ENCODE measurements around the gene ERICH6B. TPM values are rescaled to one million over a fixed set of nuclear protein-coding genes. Genes with fewer than 3 reads are reported as not detected.

ERICH6B gene
- total and polyA plus RNA-seq, 3 donors from 2014 or later = 2.4 to 6.9 (median 2.4) TPM

DNA sequence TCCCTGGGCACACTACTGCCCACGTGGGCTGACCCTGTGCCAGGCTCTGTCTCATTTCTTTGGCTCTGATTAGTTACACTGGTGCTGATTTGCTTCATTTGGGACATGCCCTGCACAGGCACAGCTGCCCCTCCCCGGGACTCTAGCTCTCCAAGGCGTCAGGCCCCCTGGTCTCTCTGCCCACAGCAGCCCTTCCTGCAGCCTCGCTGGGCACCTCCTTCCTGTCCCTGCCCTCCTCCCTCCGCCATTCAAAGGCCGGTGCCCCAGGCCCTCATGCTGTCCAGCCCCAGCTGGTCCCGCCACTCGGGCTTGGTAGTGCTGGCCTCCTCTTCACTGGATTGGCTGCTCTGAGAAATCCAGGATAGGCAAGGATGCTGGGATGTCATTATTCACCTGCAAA is 73.1 kb downstream of the ERICH6B start:
- intact Hi-C loops (cut with DNase I; ENCODE audit: low total_unique reads) = no loop called here

DNA sequence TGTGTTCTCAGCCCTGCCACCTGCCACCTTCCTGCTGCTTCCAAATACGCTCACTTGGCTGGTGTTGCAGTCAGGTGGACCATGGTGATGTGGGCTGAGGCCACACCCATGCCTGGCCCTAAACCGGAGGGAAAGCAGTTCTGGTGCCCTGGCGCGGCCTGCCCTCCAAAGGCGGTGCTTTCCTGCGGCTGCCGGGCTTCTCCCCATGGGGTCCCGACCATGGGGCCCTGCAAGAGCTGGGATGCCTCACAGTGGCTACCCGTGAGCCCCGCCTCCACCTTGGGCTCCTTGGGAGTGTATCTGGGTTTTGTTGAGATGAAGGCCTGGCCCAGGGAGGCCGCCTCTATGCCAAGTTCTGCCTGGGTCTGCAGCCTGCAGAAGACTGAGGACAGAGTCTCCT is 73.7 kb downstream of the ERICH6B start:
- Histone ChIP-seq H3K36me3 (ENCODE audit: low read depth, missing control alignments) (no peaks in the 10 kb centered on the region), H3K4me1 (no peaks in the 10 kb centered on the region), H3K27me3 (no peaks in the 10 kb centered on the region), H3K9me3 (no peaks in the 10 kb centered on the region), H3K4me3 (no peak overlapping the region), H3K27ac (no peak overlapping the region)
- TF ChIP-seq, protein P1, sequence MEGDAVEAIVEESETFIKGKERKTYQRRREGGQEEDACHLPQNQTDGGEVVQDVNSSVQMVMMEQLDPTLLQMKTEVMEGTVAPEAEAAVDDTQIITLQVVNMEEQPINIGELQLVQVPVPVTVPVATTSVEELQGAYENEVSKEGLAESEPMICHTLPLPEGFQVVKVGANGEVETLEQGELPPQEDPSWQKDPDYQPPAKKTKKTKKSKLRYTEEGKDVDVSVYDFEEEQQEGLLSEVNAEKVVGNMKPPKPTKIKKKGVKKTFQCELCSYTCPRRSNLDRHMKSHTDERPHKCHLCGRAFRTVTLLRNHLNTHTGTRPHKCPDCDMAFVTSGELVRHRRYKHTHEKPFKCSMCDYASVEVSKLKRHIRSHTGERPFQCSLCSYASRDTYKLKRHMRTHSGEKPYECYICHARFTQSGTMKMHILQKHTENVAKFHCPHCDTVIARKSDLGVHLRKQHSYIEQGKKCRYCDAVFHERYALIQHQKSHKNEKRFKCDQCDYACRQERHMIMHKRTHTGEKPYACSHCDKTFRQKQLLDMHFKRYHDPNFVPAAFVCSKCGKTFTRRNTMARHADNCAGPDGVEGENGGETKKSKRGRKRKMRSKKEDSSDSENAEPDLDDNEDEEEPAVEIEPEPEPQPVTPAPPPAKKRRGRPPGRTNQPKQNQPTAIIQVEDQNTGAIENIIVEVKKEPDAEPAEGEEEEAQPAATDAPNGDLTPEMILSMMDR (IDR thresholded peaks at IDR 0.05) = no peak
- no peak for TF ChIP-seq POLR2A (IDR thresholded peaks at IDR 0.05)
- WGBS, 2 donors = 85 to 93% methylated on average over 3 to 5 of the region's 11 CpGs
- DNase-seq = no peak
- intact Hi-C loops (cut with DNase I; ENCODE audit: low total_unique reads) = no loop called here

More for the DNA sequence above, 73.1 kb downstream of the ERICH6B start:
- Histone ChIP-seq H3K4me3 (no peak overlapping the region), H3K4me1 (no peaks in the 10 kb centered on the region), H3K36me3 (ENCODE audit: low read depth, missing control alignments) (no peaks in the 10 kb centered on the region), H3K27ac (no peak overlapping the region), H3K27me3 (no peaks in the 10 kb centered on the region), H3K9me3 (no peaks in the 10 kb centered on the region)
- WGBS, 2 donors = 76 to 91% methylated on average over 4 to 8 of the region's 8 CpGs
- TF ChIP-seq POLR2A (IDR thresholded peaks at IDR 0.05) = no peak
- TF ChIP-seq, protein P1 (IDR thresholded peaks at IDR 0.05) = no peak
- no peak for DNase-seq

DNA sequence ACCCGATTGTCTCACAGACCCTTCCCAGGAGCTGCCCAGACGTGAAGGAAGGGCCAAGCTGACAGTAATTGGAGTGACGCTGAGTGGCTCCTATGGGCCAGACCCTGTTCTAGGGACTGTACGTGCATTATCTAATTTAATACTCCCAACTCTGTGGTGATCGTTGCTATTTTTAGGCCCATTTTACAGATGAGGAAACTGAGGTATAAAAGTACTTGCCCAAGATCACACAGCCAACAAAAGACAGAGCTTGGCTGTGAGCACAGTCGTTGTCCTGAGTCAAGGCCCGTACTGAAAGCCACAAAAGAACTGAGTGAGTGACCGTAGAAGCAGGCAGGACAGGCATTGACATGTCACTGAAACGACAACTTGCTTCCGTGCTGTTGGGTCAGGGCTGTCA is 74.7 kb downstream of the ERICH6B start:
- intact Hi-C loops (cut with DNase I; ENCODE audit: low total_unique reads) = no loop called here
- Histone ChIP-seq H3K4me1 (no peaks in the 10 kb centered on the region), H3K27me3 (no peaks in the 10 kb centered on the region), H3K36me3 (ENCODE audit: low read depth, missing control alignments) (no peaks in the 10 kb centered on the region), H3K9me3 (no peaks in the 10 kb centered on the region), H3K4me3 (no peak overlapping the region), H3K27ac (no peak overlapping the region)
- no peak for TF ChIP-seq POLR2A (IDR thresholded peaks at IDR 0.05)
- TF ChIP-seq, protein P1 (IDR thresholded peaks at IDR 0.05) = no peak
- DNase-seq = no peak
- 96 to 98% methylated on average over 10 of the region's 10 CpGs for WGBS, 2 donors

DNA sequence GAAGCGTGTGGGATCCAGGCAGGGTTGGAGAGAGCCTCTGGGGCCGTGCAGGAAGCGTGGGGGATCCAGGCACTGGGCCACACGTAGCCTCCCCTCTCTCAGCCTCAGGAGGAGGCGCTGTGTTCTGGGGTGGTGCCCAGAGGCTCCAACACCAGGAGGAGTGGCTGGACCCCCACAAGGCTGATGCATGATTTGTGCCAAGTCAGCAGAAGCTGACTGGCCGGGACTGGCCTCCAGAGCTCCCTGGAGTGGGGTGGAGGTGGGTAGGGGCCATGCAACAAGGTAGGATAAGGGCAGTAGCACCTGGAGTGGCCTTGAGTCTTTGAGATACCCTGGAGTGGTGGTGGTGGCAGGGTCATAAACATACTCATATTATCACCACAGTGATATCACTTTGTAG is 75.3 kb downstream of the ERICH6B start:
- intact Hi-C loops (cut with DNase I; ENCODE audit: low total_unique reads) = no loop called here
- no peak for DNase-seq
- TF ChIP-seq, protein P1 (IDR thresholded peaks at IDR 0.05) = no peak
- no peak for TF ChIP-seq POLR2A (IDR thresholded peaks at IDR 0.05)
- H3K4me1 ChIP-seq = peaks cover 3% of the 10 kb centered on the region
- no peaks in the 10 kb centered on the region for H3K9me3 ChIP-seq
- H3K36me3 ChIP-seq (ENCODE audit: low read depth, missing control alignments) = no peaks in the 10 kb centered on the region
- H3K27me3 ChIP-seq = no peaks in the 10 kb centered on the region
- H3K4me3 ChIP-seq = no peak overlapping the region
- H3K27ac ChIP-seq = no peak overlapping the region
- 71 to 85% methylated on average over 4 to 6 of the region's 6 CpGs for WGBS, 2 donors

DNA sequence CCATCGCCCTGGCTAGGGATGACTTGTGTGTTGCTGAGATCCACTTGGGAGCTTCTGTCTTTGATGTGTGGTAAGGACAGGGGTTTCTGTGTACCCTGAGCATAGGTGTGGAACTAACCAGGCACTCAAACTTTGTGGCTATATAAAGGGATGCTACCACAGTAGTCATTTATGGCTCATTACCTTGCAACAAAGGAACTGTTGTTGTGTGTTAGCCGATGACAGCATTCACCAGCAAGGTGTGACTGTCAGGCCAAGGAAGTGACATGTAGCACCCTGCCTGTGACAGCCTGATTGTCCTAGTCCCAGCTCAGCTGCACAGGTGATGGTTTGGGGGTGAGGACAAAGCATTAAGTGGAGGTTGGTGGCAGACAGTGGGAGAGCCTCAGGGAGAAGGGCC is 77.2 kb downstream of the ERICH6B start:
- Histone ChIP-seq H3K9me3 (no peaks in the 10 kb centered on the region), H3K4me1 (peaks cover 7% of the 10 kb centered on the region), H3K36me3 (ENCODE audit: low read depth, missing control alignments) (no peaks in the 10 kb centered on the region), H3K27ac (no peak overlapping the region), H3K4me3 (no peak overlapping the region), H3K27me3 (no peaks in the 10 kb centered on the region)
- intact Hi-C loops (cut with DNase I; ENCODE audit: low total_unique reads) = no loop called here
- TF ChIP-seq POLR2A (IDR thresholded peaks at IDR 0.05) = no peak
- TF ChIP-seq, protein P1 (IDR thresholded peaks at IDR 0.05) = no peak
- WGBS, 2 donors = 76 to 87% methylated on average over 2 of the region's 2 CpGs
- no peak for DNase-seq

Data from testis (tissue), 3 donors.